Stimulated activated CD8-positive, alpha-beta memory T cell treated with anti-CD3 and anti-CD28 coated beads, Interleukin-12 subunit alpha, Interleukin-12 subunit beta, amount 100 ng/mL, for 4 hours (primary cell): ENCODE results near the gene ADAMTS6.
A peak's percentile ranks its signal among the peaks of the same experiment; 100 is the strongest.

ENCODE experiments used
- DNase-seq: peaks from one replicate; pipeline ENCODE4 v3.0.0-alpha.2; 2020; ENCODE audit warnings: low read depth

The ADAMTS6 gene

DNA sequence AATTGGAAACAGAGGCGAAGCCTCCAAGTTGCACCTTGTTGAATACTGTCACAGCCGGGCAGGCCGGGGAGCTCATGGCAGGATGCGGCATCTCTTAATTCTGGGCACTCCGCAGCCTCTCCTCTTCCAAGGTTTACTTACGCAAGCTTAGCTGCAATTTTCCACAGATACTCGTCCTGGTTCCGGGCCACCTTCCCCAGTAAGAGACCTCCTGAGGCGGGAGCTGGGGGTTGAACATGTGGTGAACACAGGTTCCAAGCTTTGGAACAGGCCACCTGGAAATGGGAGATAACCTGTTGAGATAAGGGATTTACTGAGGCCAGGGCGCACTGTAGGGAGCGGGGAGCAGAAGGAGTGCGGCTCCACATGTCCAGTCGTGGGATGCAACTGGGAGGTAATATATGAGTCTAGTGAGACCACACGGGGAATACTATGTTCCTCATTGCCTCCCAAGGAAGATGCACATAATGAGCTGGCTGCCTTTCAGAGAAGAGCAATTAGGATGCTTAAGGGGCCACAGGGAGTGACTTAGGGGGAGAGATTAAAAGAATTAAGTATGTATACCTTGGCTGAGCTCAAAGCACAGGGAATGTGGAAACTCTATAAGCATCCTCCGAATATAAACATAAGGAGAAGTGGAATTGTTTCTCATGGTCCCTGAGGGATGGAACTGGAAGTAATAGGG lies 377.8 kb downstream of the ADAMTS6 start:
- no peak for DNase-seq

DNA sequence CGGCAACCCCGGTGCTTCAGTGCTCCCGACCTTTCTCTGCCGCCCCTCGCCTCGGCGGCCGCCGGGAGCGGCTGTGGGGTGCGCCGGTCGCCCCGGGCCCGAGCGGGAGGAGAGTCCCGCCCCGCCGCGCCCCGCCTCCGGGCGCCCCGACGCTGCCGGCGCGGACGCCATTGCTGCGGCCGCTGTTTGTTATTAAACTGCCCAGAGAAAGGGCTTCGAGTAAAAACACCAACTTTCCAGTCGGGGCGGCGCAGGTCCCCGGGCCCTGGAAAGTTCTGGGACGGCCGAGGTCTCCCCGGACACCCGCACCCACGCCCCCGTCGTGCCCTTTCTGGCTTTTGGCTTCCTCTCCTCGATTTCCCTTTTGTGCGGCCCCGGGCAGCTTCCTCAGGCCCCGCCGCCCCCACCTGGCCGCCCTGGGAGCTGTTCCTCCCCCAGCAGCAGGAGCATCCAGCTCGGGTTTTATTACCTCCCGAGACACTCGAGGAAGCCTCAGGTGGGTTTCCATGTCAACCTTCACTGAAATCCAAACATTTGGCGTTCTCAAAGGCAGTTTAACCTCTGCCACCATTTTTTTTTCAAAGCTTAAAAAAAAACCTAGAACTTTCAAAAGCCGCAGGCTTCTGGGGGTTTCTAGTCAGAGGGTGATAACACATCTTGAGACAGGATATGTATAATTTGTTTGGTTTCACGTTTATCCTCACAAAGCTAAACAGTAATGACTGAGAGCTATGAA lies 378.6 kb downstream of the ADAMTS6 start:
- peak; percentile 27 for DNase-seq

DNA sequence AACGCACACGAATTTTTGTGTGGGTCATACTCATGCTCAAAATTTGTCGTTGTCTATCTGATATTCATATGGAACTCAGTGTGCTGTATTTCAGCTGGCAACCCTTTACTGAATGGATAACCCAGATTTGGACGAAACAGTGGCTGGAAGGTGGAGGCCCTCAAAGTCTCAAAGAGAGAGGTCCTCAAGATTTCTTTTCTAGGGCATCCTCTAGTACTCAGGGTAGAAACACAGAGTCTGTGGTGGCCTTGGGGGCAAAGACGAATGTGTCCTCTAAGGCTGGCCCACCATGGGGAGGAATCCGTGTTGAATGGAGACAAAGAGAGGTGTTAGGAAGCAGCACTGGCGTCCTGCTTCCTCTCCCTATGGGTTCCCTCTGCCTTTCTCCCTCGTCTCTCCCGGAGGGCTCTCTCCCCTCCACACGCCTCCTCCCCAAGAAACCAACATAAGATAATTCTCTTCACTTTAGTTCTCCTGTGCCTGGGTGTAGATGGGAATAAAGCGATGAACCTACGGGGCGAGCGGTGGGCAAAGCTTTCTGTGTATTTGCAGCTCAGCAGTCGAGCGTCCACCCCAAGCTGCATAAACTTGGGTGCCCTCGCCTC lies 379.2 kb downstream of the ADAMTS6 start:
- DNase-seq: no peak

DNA sequence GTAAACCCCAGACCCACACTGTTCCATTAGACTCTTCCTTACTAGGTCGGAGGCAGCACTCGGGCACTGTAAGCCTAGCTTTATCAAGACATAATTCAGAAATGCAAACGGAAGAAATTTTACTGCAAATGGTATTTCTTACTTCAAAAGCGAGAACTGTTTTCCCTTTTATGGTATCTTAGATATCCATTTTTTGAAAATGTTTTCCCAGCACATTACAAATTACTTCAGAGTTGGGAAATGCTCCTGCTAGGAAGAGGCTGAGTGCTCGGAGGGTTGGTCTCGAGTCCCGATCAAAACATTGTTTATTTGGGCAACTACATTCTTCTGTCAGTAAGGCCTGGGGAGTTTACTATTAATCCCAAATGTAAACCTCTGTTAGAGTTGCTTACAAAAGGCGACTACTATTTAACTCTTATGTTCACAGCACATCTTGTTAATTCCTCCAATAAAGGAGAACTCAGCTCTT lies 380.1 kb downstream of the ADAMTS6 start:
- no peak for DNase-seq

DNA sequence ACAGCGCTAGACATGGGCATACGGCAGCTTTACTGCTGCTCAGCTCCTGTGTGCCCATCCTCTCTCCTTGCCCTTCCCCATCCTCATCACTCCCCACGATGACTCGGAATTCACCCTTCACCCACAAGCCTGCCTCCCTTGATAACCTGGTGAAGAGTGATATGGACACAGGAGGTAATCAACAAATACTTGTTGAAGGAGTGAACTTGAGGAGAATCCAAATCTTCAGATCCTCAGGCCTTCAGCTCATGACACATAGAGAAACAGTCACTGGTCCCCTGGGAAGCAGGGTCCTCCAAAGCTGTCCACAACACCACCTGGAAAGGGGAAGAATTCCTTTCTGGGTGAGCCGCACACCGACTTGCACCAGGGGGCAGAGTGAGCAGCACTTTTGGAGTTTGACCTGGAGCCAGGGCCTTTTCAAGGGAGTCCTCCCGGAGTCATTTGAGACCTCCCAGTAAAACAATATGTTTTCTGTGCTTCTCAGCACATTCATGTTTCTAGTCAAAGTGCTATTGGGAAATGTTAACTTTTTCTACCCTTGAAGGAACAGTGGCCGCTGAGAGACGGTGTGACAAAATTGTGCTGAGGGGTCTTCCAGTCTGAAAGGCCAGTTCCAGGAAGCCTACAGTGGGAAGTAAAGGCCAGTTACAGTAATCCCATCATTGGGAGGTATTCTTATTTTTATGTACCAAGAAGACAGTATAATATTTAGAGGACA lies 380.6 kb downstream of the ADAMTS6 start:
- no peak for DNase-seq
